Bronchial epithelial cell (primary cell): ENCODE data around the gene ETFA. TPM values are rescaled to one million over a fixed set of nuclear protein-coding genes. Genes with fewer than 3 reads are reported as not detected.
A peak's percentile ranks its signal among the peaks of the same experiment; 100 is the strongest.

Experiments used
- DNase-seq: peaks from one replicate; pipeline ENCODE4 v3.0.0-alpha.2; 2010; ENCODE audit warnings: low read depth
- FAIRE-seq: peaks from 2 replicates; lab custom pipeline; 2011; peaks lifted over from hg19 to GRCh38; lab: Jason Lieb, UNC
- H3K27me3 ChIP-seq: 2 replicates; pipeline ENCODE4 v1.5.1; 2011; ENCODE audit warnings: low read length; ENCODE audit not compliant: control insufficient read depth, insufficient read depth
- H3K36me3 ChIP-seq: 2 replicates; pipeline ENCODE4 v1.5.1; 2011; ENCODE audit warnings: low read length; ENCODE audit not compliant: control insufficient read depth, insufficient read depth
- H3K4me3 ChIP-seq: 2 replicates; pipeline ENCODE4 v1.5.1; 2011; ENCODE audit warnings: mild to moderate bottlenecking, low read depth, low read length, control low read depth
- CTCF ChIP-seq: IDR thresholded peaks from 2 replicates; pipeline ENCODE4 v1.5.1; 2011; ENCODE audit warnings: mild to moderate bottlenecking, moderate library complexity, low read length, control low read depth, inconsistent platforms; ENCODE audit not compliant: insufficient read depth, severe bottlenecking
- total RNA-seq: library from RNA; depleted of rRNA; stranded (reverse); fragments of >200 nt; gene quantifications from 2 replicates; pipeline ENCODE4 v1.2.1, GENCODE V29; 2014

Gene ETFA
- total RNA-seq, 1 donor from 2014 or later = 223 TPM

GRCh38 chr15:76235186-76235826, 76.0 kb downstream of the ETFA start:
- DNase-seq = peak; percentile 55
- H3K36me3 ChIP-seq = no peaks in the 10 kb centered on the region
- peak; percentile 29 for TF ChIP-seq CTCF
- FAIRE-seq = no peak
- H3K27me3 ChIP-seq = no peaks in the 10 kb centered on the region
- H3K4me3 ChIP-seq = no peak overlapping the region

DNA sequence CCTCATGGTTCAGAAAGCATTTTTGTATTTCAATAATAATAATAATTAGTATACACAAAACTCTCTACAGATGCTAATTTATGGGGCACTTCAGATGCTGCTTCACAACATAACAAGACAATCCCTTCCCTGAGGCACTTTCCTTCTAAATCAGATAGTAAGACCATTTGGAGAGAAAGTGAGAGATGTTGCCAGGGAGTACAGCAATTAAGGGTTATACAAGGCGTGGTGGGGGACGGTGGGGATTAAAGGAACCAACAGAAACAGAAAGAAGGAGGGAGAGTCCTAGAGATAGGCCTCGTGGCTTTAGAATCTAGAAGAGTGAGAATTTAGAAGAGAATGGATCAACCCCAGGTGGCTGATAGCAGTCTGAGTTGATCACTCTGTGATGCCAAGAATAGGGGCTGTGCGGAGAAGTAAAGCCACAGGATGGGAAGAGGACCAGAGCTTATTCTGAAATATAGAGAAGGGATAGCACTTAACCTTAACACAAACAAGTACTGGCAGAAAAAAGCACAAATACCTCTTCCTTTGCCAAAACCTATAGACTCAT, 76.9 kb downstream of the ETFA start:
- DNase-seq (no peak), FAIRE-seq (no peak)
- no peaks in the 10 kb centered on the region for H3K36me3 ChIP-seq

GRCh38 chr15:76233921-76234320, 77.3 kb downstream of the ETFA start:
- FAIRE-seq = no peak
- H3K4me3 ChIP-seq = no peak overlapping the region
- no peak for TF ChIP-seq CTCF

More for the DNA sequence above, 76.9 kb downstream of the ETFA start:
- H3K4me3 ChIP-seq = no peak overlapping the region
- TF ChIP-seq CTCF = no peak
- no peaks in the 10 kb centered on the region for H3K27me3 ChIP-seq

GRCh38 chr15:76229266-76229665, 82.0 kb downstream of the ETFA start:
- no peak for TF ChIP-seq CTCF

More at GRCh38 chr15:76233921-76234320, 77.3 kb downstream of the ETFA start:
- Histone ChIP-seq H3K36me3 (no peaks in the 10 kb centered on the region), H3K27me3 (no peaks in the 10 kb centered on the region)
- DNase-seq = no peak

DNA sequence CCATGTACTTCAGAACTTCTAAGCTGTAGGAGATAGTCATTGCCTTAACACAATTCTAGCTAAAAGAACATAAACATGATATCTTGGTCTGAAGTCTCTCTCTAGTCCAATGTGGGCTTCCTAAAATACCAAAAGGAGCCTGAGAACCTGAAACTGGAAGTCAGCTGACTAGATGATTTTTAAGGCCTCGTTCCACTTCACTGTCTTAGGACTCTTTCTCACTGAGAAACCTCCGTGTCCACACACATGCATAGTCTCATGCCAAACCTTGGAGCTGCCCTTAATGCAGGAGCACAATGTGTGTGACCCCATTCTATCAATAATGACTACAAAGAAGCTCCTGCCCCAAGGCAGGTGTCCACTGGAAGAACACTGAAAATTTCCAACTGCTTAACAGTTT, 87.7 kb downstream of the ETFA start:
- FAIRE-seq = no peak
- TF ChIP-seq CTCF = no peak
- Histone ChIP-seq H3K27me3 (no peaks in the 10 kb centered on the region), H3K4me3 (no peak overlapping the region), H3K36me3 (peaks cover 7% of the 10 kb centered on the region)
- DNase-seq = no peak

More at GRCh38 chr15:76229266-76229665, 82.0 kb downstream of the ETFA start:
- FAIRE-seq = no peak
- H3K36me3 ChIP-seq = peaks cover 7% of the 10 kb centered on the region
- H3K4me3 ChIP-seq = no peak overlapping the region
- no peak for DNase-seq
- H3K27me3 ChIP-seq = no peaks in the 10 kb centered on the region
